Epidermal melanocyte (primary cell): ENCODE measurements around the gene ANKRD33B.

Experiments used
- DNase-seq: peaks from one replicate; pipeline ENCODE4 v3.0.0; 2011; ENCODE audit warnings: low spot score; ENCODE audit not compliant: insufficient read length

The ANKRD33B gene

DNA sequence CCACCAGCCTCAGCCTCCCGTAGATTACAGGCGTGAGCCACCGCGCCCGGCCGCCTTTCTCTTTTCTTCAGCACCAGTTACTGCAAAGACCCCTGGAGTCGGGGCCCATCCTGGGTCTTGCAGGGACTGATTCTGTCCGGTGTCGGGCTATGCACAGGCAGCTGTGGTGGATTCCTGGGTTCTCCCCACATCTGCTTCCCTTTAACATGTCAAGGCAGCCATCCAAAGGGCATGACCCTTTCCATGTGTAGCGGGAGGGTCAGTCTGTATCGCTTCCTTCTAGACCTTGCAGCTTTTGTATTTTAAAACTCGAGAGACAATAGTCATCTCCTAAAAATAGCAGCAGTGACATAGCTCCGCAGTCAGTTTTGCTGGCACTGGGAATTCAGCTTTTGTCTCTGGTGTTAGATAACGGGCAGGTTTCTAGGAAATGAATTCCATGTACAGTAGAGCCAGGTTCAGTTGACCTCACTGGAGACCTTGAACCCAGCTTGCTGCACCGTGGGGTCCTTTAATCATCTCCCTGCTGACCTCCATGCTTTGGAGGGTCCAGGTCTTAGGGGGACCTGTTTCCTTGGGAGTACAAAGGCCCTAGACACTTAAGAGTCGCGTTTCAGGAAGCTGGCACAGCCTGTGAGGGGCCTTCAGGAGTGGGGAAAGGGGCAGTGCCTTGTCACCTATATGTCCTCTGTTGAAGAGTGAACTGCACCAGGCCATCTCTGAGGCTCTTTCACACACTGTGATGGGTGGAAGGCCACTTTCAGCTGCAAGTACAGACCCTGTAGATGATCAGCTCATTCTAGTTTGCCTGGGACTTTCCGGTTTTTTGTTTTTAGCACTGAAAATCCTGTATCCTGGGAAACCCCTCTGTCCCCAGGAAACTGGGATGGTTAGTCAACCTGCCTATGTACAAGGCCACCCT, 13.8 kb downstream of the ANKRD33B start:
- no peak for DNase-seq

DNA sequence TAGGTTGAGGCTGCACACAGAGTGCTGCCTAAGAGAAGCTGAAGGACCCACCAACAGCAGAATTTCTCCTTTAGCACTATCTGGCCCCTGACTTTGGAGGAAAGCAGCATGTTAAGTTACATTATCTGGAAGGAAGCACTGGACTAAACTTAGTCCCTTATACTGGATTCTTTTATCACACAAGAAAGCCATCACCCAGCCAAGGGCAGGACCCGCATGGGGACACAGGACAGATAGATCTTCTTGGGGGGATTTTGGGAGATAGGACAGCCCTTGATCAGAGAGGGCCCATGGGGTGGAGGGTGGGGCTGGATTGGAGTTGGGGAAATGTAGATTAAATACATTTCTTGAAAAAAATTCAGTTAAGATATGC, 14.4 kb downstream of the ANKRD33B start:
- no peak for DNase-seq

DNA sequence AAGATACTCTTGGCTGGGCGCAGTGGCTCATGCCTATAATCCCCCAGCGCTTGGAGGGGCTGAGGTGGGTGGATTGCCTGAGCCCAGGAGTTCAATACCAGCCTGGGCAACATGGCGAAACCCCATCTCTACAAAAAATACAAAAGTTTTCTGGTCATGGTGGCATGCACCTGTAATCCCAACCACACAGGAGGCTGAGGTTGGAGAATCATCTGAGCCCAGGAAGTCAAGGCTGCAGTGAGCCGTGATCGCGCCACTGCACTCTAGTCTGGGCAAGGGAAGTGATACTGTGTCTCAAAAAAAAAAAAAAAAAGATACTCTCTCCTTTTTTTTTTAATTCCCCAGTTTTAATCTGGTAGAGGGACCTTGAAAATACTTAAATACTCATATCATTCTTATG, 15.0 kb downstream of the ANKRD33B start:
- no peak for DNase-seq

DNA sequence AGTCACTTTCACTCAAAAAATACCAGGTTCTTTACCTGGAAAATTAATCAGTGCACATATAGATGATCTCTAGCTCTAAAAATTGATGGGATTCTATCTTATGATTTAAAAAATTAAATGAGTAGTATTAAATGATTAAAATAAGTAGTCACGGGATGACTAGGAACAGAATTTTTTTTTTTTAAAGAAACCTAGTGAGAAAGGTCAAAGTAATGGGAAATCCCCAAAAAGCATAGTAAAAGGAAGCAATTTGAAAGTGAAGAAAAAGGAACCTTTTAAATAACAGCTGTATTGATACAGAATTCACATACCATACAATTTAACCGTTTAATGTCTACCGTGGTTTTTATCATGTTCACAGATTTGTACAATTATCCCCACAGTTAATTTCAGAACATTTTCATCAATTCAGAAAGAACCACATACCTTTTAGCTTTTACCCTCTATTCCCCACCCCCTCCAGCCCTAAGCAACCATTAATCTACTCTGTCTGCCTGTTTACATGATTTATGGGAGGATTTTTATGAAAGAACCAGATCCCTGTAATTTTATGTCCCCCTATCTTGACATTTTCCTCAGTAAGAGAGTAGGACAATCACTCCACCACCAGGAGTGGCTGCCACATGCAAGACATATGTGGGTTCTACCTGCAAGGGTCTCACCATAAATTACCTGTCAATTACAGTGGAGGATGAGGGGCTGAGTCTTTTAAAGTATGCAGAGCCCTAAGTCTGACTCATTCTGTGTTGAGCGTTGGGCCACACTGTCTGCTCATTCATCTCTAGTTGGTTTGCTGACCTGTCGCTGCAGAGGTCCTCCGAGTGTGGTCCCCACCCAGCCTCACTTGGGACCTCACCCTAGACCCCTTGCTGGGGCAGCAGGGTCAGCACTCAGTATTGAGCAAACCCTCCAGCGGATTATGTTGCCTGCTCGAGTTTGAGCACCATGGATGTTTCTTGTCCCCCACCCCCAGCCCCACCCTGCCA, 16.0 kb downstream of the ANKRD33B start:
- DNase-seq = no peak

DNA sequence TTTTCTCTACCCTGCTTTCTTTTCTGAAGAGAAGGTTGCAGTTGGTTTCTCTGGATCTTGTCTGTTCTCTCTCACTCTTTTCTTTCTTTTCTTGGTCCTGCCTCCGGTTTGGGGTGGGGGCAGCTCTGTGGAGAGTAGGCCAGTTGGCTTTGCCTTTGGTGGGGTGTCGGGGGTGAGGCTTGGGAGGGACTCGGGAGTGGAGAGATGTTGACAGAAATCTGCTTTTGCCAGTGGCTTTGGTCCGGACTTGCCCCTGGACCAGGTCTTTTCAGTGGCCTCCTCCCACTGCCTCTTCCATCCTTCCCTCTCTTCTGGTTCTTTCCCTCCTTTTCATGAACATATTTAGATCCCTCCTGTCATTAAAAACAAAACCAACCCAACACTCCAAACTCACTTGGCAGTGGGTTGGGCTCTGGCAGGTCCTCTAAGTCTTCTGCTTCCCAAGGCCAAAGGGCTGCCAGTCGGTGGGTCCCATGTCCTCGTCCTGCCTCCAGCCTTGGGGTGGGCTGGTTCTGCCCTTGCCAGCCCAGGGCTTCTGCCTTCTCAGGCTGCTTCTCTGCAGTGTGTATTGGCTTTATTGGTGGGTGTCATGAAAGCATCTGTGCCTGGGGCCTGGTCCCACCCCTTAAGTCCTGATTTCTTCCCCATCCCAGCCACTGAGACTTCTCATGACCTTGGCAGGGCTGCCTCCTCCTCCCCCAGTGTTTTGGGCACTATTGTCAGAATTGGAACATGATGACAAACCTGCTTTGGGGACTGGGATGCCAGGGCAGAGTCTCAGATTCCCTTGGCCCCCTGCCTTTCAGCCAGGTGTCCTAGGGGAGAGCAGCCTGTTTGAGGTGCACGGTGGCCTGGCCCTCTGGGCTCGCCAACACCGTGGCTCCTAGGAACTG, 16.9 kb downstream of the ANKRD33B start:
- DNase-seq = no peak

DNA sequence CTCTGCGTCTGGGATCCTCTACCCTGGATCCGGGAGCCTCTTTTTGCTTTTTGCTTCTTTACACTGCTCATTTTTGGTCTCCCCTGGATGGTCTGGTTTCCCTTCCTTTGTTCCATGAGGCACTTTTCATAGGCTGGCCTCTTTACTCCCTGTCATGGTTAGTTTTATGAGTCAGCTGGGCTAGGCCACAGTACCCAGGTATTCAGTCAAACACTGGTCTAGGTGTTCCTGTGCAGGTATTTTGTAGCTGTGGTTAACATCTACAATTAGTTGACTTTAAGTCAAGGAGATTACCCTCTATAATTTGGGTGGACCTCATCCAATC, 17.5 kb downstream of the ANKRD33B start:
- DNase-seq = no peak

DNA sequence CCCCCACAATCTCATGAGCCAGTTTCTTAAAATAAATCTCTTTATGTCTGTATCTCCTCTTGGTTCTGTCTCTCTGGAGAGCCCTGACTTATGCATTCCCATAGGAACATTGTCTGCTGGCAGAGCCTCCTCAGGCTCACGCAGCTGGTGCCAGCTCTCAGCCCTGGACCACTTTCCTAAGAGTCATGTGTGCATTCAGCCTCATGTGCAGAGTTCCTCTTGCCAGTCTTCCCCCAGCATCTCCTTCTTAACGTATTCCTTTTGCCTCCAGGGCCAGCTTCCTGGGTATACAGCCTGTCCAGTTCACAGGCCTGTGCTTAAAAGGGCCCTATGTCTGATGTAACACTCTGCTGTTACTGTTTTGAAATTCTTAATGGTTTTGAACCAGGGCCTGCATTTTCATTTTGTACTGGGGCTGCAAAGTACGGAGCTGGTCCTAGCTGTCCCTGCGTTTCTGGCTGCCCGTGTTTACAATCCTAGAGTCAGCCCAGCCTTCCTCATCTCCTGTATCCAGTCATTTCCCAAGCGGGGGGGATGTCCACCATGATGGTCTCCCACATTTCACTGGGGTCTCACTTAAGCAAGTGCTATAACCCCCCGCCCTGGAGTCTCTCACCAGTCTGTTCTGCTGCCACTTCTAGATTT, 18.1 kb downstream of the ANKRD33B start:
- no peak for DNase-seq

DNA sequence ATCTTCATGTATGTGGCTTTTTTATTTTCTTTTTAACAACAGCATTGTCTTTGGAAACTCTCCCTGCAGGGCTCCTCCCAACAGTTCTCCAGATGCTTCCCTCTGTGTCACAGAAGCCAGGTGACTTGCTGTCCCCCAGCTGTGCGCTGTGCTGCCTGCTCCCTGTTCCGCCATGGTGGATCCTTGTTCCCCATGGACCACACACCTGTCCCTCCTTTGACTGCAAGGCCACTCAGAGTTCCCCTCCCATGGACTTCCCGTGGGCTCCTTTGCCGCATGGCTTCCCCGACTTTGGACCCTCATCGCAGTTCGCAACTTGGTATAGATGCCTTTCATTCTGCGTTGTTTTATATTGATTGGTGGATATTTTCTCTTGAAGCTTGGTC, 18.6 kb downstream of the ANKRD33B start:
- DNase-seq = no peak

DNA sequence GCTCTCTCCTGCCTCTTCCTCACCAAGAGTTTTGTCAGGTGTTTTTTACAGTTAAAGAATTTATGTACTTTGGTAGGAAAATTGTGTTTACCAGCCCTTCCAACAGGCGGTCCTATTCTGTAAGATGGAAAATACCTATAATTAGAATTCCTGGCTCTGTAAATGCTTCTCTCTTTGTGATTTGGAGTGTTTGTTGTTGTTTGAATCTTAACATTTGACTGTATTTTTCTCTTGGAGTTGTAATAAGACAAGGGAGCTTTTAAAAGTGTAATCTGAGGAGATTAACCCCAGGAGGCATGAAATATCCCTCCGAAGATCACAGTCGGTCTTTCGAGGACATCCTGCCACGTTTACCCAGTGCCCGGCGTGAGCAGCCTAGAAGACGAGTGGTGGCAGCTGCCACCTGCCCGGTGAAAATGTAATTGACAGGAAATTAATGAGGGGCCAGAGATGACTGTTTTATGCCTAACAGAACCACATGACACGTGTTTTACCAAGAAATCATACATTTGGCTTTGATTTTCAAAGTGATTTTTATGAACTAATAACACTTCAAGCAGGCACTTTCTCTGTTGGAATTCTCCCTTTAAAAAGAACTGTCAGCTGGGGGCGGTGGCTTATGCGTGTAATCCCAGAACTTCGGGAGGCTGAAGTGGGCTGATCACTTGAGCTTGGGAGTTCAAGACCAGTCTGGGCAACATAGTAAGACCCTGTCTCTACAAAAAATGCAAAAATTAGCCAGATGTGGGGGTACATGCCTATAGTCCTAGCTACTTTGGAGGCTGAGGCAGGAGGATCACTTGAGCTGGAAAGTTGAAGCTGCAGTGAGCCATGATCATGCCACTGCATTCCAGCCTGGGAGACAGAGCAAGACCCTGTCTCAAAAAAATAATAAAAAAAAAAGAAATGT, 20.0 kb downstream of the ANKRD33B start:
- no peak for DNase-seq

DNA sequence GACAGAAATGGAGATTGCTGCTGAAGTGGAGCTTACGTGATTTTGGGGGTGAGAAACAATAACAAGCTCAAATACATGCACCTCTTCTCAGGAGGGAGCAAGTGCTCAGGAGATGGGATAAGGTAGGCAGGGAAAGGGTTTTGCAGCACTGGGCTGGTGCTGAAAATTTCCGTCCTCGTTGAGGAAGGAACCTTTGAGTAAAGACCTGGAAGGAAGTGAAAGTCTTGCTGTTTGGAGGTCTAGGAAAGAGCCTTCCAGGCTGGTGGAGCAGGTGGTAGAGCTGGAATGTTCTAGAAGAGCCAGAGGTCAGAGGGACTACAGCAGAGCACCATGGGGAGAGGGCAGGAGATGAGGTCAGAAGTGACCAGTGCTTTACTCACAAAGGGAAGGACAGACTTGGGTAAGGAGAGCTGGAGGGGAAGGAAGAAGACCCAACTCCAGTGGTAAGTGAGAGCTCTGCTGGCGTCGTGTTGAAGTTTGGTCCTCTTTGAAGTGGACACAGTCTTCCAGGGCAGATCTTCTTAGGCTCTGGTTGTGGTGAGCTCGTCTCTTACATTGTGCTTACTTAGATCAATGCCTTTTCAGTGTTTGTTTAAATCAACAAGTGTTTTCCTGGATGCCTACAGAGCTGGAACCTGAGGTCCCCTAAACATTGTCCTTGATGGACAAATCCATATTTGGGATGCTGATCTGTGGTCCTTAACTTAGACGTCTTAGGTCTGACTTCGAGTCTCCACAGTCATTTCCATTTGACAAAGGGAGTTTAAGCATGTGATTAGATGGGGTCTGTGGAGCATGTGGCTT, 21.0 kb downstream of the ANKRD33B start:
- no peak for DNase-seq

DNA sequence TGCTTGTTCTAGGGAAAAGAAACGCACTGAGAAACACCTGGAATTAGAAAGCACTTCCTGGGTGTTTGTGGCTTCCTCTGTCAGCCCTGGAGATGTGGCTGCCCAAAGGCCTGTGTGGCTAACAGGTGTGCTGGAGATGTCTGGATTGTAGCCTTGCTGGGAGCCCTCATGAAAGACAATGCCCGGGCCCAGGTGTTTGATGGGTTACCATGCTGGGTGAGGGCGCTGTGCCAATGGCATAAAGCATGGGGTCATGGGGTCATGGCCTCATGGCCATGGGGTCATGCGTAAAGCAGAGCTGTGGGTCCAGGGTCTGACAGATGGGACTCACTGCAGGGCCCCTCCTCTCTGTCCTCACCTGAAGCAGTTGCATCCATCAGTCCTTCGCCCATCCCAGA, 21.6 kb downstream of the ANKRD33B start:
- no peak for DNase-seq

DNA sequence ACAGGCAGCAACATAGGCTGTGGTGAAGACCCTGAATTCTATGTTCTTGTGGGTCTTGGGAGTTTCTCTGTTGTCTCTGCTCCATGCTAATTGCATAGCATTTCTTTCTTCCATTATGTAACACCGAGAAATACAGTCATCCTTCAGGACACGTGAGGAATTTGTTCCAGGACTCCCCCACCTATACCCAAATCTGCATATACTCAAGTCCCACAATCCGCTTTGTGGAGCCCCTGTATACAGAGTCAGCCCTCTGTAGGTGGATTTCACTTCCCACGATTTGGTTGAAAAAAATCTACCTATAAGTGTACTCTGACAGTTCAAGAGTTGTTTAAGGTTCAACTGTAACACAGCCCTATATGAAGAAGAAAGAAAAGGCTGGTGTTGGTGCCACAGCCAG, 22.1 kb downstream of the ANKRD33B start:
- DNase-seq = no peak

DNA sequence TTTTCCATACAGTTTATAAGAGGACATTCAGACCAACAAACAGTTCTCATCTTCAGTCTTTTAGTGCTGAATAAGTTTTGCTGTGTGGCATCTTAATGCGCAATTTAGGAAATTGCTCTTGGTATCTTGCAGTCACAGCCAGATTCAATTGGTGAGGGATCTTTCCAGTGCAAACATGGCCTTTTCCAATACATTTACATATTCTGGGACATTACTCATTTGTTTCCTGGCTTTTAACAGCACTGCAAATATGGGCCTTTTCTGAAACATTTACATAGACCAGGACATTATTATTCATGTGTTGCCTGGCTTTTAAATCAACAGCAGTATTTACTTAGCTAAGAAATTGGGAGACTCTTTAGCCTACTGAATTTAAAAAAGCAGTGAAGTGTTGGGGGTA, 22.7 kb downstream of the ANKRD33B start:
- no peak for DNase-seq

DNA sequence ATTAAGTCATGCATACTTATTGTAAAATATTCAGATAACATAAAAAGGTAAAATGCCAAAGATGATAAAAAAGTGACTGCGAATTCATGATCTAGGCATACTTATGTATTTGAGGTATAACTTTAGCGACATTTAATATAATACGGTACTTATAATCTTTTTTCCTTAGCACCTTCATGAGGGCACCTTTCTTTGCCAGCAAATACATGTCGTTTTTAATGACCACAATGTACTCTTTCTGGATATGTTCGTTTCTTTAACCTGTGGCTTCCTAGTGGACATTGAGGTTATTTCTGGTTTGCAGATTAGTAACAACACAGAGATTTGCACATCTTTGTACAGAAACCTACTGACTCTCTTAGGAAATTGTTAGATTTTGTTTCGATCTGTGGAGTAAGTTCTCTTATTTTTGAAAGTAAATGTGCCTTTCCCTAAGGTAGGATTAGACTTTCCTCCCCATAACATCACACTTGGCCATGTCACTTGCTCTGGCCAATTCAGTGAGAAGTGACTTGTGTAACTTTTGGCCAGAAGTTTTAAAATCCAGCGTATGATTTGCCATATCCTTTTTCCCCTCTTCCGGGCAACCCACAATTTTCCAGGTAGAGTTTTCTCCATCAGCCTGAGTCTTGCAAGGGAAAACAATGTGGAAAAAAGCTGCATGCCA, 24.4 kb downstream of the ANKRD33B start:
- DNase-seq = no peak

DNA sequence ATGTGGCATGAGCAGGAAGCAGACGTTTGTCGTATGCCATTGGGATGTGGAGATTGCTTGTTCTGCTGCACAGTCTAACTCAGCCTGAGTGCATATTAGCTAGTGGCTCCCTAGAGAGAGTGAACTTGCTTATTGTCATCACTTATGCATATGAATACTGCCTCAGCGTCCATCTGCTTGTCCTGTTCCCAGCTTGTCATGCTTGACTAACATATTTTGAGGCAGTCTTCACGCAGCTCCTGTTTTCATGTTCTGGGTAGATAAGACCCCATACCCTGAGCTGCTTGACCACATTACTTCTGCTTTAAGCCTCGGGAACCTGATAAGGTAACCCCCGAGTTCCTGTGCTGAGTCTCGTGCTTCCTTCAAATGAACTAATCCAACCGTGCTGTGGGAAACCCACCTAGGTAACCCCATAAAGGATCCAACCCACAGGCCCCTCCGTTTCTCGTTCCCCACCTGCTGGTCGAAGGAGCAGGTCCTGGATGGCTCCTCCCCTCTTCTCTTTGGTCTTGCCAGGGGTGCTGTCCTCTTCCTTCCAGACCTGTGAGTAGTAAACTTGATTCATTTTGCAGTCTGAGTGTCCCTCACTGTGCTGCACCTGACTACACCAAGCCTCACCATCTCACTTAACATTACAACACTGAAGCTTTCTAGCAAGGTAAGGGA, 25.0 kb downstream of the ANKRD33B start:
- DNase-seq = no peak

DNA sequence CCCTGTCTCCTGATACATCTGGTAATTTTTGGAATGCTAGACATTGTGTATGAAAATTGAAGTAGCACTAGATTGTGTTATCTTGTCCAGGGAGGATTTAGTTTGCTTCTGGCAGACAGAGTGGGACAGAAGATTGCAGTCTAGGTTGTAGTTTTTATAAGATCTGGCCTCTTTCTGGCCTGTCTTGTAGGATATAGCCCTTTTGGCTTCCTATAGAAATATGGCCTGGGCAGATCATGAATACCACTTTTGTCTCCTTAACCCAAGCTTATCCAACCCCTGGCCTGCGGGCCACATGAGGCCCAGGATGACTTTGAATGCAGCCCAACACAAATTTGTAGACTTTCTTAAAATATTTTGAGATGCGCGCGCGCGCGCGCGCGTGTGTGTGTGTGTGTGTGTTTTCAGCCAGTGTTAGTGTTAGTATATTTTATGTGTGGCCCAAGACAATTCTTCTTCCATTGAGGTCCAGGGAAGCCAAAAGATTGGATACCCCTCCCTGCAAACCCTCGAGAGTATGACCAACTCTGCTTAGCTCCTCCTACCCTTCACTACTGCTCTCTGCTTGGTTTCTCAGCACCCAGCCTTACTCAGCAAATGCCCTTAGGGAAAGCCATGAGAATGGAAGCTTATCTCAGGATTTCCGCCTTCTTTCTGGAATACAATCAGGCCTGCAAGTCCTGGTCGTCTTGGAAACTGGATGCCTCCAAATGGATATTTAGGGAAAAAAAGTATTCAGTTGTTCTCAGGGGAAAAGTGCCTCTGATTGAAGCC, 26.5 kb downstream of the ANKRD33B start:
- peak; percentile 68 for DNase-seq

DNA sequence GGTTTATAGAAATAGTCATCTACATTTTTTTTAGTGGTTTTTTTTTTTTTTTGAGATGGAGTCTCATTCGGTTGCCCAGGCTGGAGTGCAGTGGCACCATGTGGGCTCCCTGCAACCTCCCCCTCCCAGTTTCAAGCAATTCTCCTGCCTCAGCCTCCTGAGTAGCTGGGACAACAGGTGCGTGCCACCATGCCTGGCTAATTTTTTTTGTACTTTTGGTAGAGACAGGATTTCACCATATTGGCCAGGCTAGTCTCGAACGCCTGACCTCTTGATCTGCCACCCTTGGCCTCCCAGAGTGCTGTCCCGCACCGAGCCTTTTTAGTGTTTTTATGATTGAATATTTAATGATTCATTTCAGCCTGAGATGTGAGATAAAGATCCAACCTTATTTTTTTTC, 27.3 kb downstream of the ANKRD33B start:
- no peak for DNase-seq
